A549 (cell line): ENCODE results near the gene DSTYK.

Experiments used
- CTCF ChIP-seq: fragments of >200 bp; sonication (Bioruptor Twin); formaldehyde crosslinking; IDR thresholded peaks from 3 replicates; pipeline ENCODE4 v1.5.1; 2016
- E2F6 ChIP-seq: IDR thresholded peaks from 2 replicates; pipeline ENCODE4 v1.6.1; 2012; ENCODE audit warnings: low read depth, borderline replicate concordance
- ELK1 ChIP-seq: fragments of 150-350 bp; IDR thresholded peaks from 2 replicates; pipeline ENCODE4 v1.6.1; 2014; ENCODE audit warnings: low read depth, mild to moderate bottlenecking, low read length
- POLR2A ChIP-seq: IDR thresholded peaks from 2 replicates; pipeline ENCODE4 v1.6.1; 2012; ENCODE audit warnings: mild to moderate bottlenecking, low read length
- REST ChIP-seq: fragments of 200-600 bp; sonication (generic); IDR thresholded peaks from 2 replicates; pipeline ENCODE4 v1.6.1; 2016; ENCODE audit warnings: antibody characterized with exemption, mild to moderate bottlenecking, moderate library complexity
- TFCP2L1 ChIP-seq: fragments of 250-450 bp; sonication (Bioruptor Pico); IDR thresholded peaks from 2 replicates; pipeline ENCODE4 v1.5.0; 2021; ENCODE audit warnings: mild to moderate bottlenecking

GRCh38 chr1:205199090-205199930, 12.2 kb downstream of the DSTYK start:
- TF ChIP-seq CTCF = no peak
- no peak for TF ChIP-seq ELK1
- TF ChIP-seq REST = no peak
- TF ChIP-seq TFCP2L1 (CRISPR knock-in tag) = no peak
- no peak for TF ChIP-seq E2F6
- no peak for TF ChIP-seq POLR2A
